NOMO-1 treated with dmso at 0.1 percent for 144 hours (cell line): Measurements from ENCODE around the gene STRBP.
"Not testable (repeated sequence)": the region's sequence is repeated elsewhere in the genome, so short reads cannot be mapped to it uniquely, and the experiment has no call there.

Source experiments
- DNase-seq: peaks from one replicate; lab custom pipeline; 2025; ENCODE audit not compliant: unreplicated experiment; lab: John Stamatoyannopoulos, UW

STRBP gene

GRCh38 chr9:123251324-123251723, 17.1 kb downstream of the STRBP start:
- DNase-seq = no peak

GRCh38 chr9:123250504-123250903, 17.9 kb downstream of the STRBP start:
- no peak for DNase-seq

- not testable (repeated sequence) for DNase-seq
Measured at GRCh38 chr9:123249162-123249561, 19.2 kb downstream of the STRBP start.

GRCh38 chr9:123248630-123249029, 19.8 kb downstream of the STRBP start:
- no peak for DNase-seq

- DNase-seq = no peak
Measured at GRCh38 chr9:123246534-123246933, 21.9 kb downstream of the STRBP start.

GRCh38 chr9:123239726-123240125, 28.7 kb downstream of the STRBP start:
- no peak for DNase-seq

GRCh38 chr9:123238365-123238764, 30.0 kb downstream of the STRBP start:
- no peak for DNase-seq

- no peak for DNase-seq
Measured at GRCh38 chr9:123237220-123237619, 31.2 kb downstream of the STRBP start.

- DNase-seq = no peak
Measured at GRCh38 chr9:123235448-123235847, 32.9 kb downstream of the STRBP start.

- DNase-seq = no peak
Measured at GRCh38 chr9:123234853-123235252, 33.5 kb downstream of the STRBP start.

GRCh38 chr9:123232332-123232731, 36.1 kb downstream of the STRBP start:
- DNase-seq = no peak

- DNase-seq = no peak
Measured at GRCh38 chr9:123231421-123231820, 37.0 kb downstream of the STRBP start.

- DNase-seq = no peak
Measured at GRCh38 chr9:123228967-123229366, 39.4 kb downstream of the STRBP start.

- DNase-seq = no peak
Measured at GRCh38 chr9:123225995-123226394, 42.4 kb downstream of the STRBP start.

GRCh38 chr9:123225374-123225813, 43.0 kb downstream of the STRBP start:
- DNase-seq = no peak

GRCh38 chr9:123220127-123220526, 48.3 kb downstream of the STRBP start:
- no peak for DNase-seq

- DNase-seq = no peak
Measured at GRCh38 chr9:123218831-123219230, 49.6 kb downstream of the STRBP start.

- no peak for DNase-seq
Measured at GRCh38 chr9:123217128-123217654, 51.2 kb downstream of the STRBP start.

- no peak for DNase-seq
Measured at GRCh38 chr9:123216251-123216797, 52.1 kb downstream of the STRBP start.

- no peak for DNase-seq
Measured at GRCh38 chr9:123211081-123211480, 57.3 kb downstream of the STRBP start.

GRCh38 chr9:123208626-123209174, 59.7 kb downstream of the STRBP start:
- DNase-seq = no peak

- DNase-seq = no peak
Measured at GRCh38 chr9:123206065-123206464, 62.3 kb downstream of the STRBP start.

- no peak for DNase-seq
Measured at GRCh38 chr9:123201083-123201482, 67.3 kb downstream of the STRBP start.
